HepG2 (cell line): ENCODE data around the gene ATG16L2. TPM values are rescaled to one million over a fixed set of nuclear protein-coding genes. Genes with fewer than 3 reads are reported as not detected.

Source experiments
- CAMTA2 ChIP-seq: sonication (generic); formaldehyde crosslinking; IDR thresholded peaks from 2 replicates; pipeline ENCODE4 v1.4.0; 2020; ENCODE audit warnings: mild to moderate bottlenecking, missing genetic modification reagents, borderline replicate concordance
- HDAC6 ChIP-seq: fragments of 200-600 bp; sonication (generic); IDR thresholded peaks from 2 replicates; pipeline ENCODE4 v1.7.0; 2017; ENCODE audit warnings: mild to moderate bottlenecking, antibody characterized with exemption, low read length, low read depth
- HHEX ChIP-seq: IDR thresholded peaks from 2 replicates; pipeline ENCODE4 v1.6.1; 2016; ENCODE audit warnings: control low read depth
- HIVEP1 ChIP-seq: sonication (generic); formaldehyde crosslinking; IDR thresholded peaks from 2 replicates; pipeline ENCODE4 v1.4.0; 2020; ENCODE audit warnings: mild to moderate bottlenecking, missing genetic modification reagents
- JUNB ChIP-seq: sonication (generic); formaldehyde crosslinking; IDR thresholded peaks from 2 replicates; pipeline ENCODE4 v1.8.0; 2022; ENCODE audit warnings: missing genetic modification reagents, mild to moderate bottlenecking, borderline replicate concordance
- KDM5A ChIP-seq: fragments of 200-600 bp; sonication (generic); IDR thresholded peaks from 2 replicates; pipeline ENCODE4 v1.7.0; 2018; ENCODE audit warnings: antibody characterized with exemption, mild to moderate bottlenecking, low read length, borderline replicate concordance
- KDM6A ChIP-seq: IDR thresholded peaks from 2 replicates; pipeline ENCODE4 v1.6.1; 2016; ENCODE audit warnings: low read depth
- MYC ChIP-seq: sonication (generic); formaldehyde crosslinking; IDR thresholded peaks from 2 replicates; pipeline ENCODE4 v1.9.0; 2021; ENCODE audit warnings: missing genetic modification reagents, borderline replicate concordance
- NCOA5 ChIP-seq: sonication (generic); formaldehyde crosslinking; IDR thresholded peaks from 2 replicates; pipeline ENCODE4 v1.4.0; 2020; ENCODE audit warnings: missing genetic modification reagents
- NFE2L2 ChIP-seq: fragments of 150-350 bp; IDR thresholded peaks from 2 replicates; pipeline ENCODE4 v1.6.1; 2014; ENCODE audit warnings: low read length
- NFIC ChIP-seq: IDR thresholded peaks from 2 replicates; pipeline ENCODE4 v1.6.1; 2012; ENCODE audit warnings: mild to moderate bottlenecking, low read length, inconsistent platforms
- SETDB1 ChIP-seq: sonication (generic); formaldehyde crosslinking; IDR thresholded peaks from 2 replicates; pipeline ENCODE4 v1.5.1; 2020; ENCODE audit warnings: missing genetic modification reagents, mild to moderate bottlenecking, borderline replicate concordance
- SNRNP70 ChIP-seq: fragments of 200-400 bp; formaldehyde crosslinking; IDR thresholded peaks from 2 replicates; pipeline ENCODE4 v1.6.1; 2017; ENCODE audit warnings: mild to moderate bottlenecking, low read depth, low read length, moderate library complexity
- SP2 ChIP-seq: sonication (generic); formaldehyde crosslinking; IDR thresholded peaks from 2 replicates; pipeline ENCODE4 v1.5.1; 2020; ENCODE audit warnings: mild to moderate bottlenecking, missing genetic modification reagents
- SSRP1 ChIP-seq: IDR thresholded peaks from 2 replicates; pipeline ENCODE4 v1.6.1; 2016; ENCODE audit warnings: control low read depth
- TOE1 ChIP-seq: sonication (generic); formaldehyde crosslinking; IDR thresholded peaks from 2 replicates; pipeline ENCODE4 v1.4.0; 2020; ENCODE audit warnings: mild to moderate bottlenecking, missing genetic modification reagents
- XRCC5 ChIP-seq: fragments of 200-400 bp; formaldehyde crosslinking; optimal IDR thresholded peaks from 2 replicates; pipeline ENCODE3; 2017; ENCODE audit warnings: mild to moderate bottlenecking, low read length
- ZBTB7B ChIP-seq: sonication (generic); formaldehyde crosslinking; IDR thresholded peaks from 2 replicates; pipeline ENCODE4 v1.4.0; 2020; ENCODE audit warnings: missing genetic modification reagents
- ZNF274 ChIP-seq: sonication (generic); formaldehyde crosslinking; IDR thresholded peaks from 2 replicates; pipeline ENCODE4 v1.5.1; 2020; ENCODE audit warnings: mild to moderate bottlenecking, missing genetic modification reagents
- ZNF441 ChIP-seq: sonication (generic); formaldehyde crosslinking; IDR thresholded peaks from 2 replicates; pipeline ENCODE4 v1.7.0; 2021; ENCODE audit warnings: missing genetic modification reagents, borderline replicate concordance
- ZNF446 ChIP-seq: sonication (generic); formaldehyde crosslinking; IDR thresholded peaks from 2 replicates; pipeline ENCODE4 v1.5.0; 2020; ENCODE audit warnings: mild to moderate bottlenecking, missing genetic modification reagents
- ZNF543 ChIP-seq: sonication (generic); formaldehyde crosslinking; IDR thresholded peaks from 2 replicates; pipeline ENCODE4 v1.4.0; 2020; ENCODE audit warnings: mild to moderate bottlenecking, missing genetic modification reagents
- ZNF577 ChIP-seq: sonication (generic); formaldehyde crosslinking; IDR thresholded peaks from 2 replicates; pipeline ENCODE4 v1.4.0; 2020; ENCODE audit warnings: mild to moderate bottlenecking, low read depth, missing genetic modification reagents, borderline replicate concordance
- ZNF660 ChIP-seq: sonication (generic); formaldehyde crosslinking; IDR thresholded peaks from 2 replicates; pipeline ENCODE4 v1.5.1; 2020; ENCODE audit warnings: mild to moderate bottlenecking, low read depth, missing genetic modification reagents, borderline replicate concordance
- ZNF674 ChIP-seq: sonication (generic); formaldehyde crosslinking; IDR thresholded peaks from 2 replicates; pipeline ENCODE4 v1.5.0; 2020; ENCODE audit warnings: low read depth, mild to moderate bottlenecking, missing genetic modification reagents
- ZNF709 ChIP-seq: sonication (generic); formaldehyde crosslinking; IDR thresholded peaks from 2 replicates; pipeline ENCODE4 v1.5.0; 2020; ENCODE audit warnings: mild to moderate bottlenecking, missing genetic modification reagents
- ZNF720 ChIP-seq: sonication (generic); formaldehyde crosslinking; IDR thresholded peaks from 2 replicates; pipeline ENCODE4 v1.4.0; 2020; ENCODE audit warnings: missing genetic modification reagents
- ZSCAN20 ChIP-seq: sonication (generic); formaldehyde crosslinking; IDR thresholded peaks from 2 replicates; pipeline ENCODE4 v1.4.0; 2020; ENCODE audit warnings: missing genetic modification reagents, mild to moderate bottlenecking, borderline replicate concordance
- polyA plus RNA-seq, 8 experiments: library from polyadenylated mRNA; depleted of rRNA in 3 of 8; stranded (reverse) in 7 of 8; unstranded in 1 of 8; fragments of >200 nt; fragmentation: Illumina TruSeq in 4 of 8; extraction: Trizol in 4 of 8; gene quantifications; 2 replicates each; pipeline versions ENCODE4 v1.2.1 to v1.2.3, GENCODE V29; 2011 to 2016; ENCODE audit warnings: low read depth in 4 of 8, missing spikeins in 1 of 8, mixed read lengths in 1 of 8; ENCODE audit not compliant: insufficient read depth in 1 of 8
- total RNA-seq, 5 experiments: library from RNA; depleted of rRNA; stranded (reverse); fragments of >200 nt; fragmentation: Illumina TruSeq; extraction: Trizol; gene quantifications; 2 replicates each; pipeline ENCODE4 v1.2.3, GENCODE V29; 2016; ENCODE audit warnings: low read depth in 1 of 5
- TF ChIP-seq, protein P1 (sequence below): sonication (generic); formaldehyde crosslinking; IDR thresholded peaks from 2 replicates; pipeline ENCODE4 v1.8.0; 2022; ENCODE audit warnings: mild to moderate bottlenecking, missing genetic modification reagents, moderate library complexity
- TF ChIP-seq, protein P2 (sequence below): sonication (generic); formaldehyde crosslinking; IDR thresholded peaks from 2 replicates; pipeline ENCODE4 v1.4.0; 2020; ENCODE audit warnings: mild to moderate bottlenecking, missing genetic modification reagents
- TF ChIP-seq, protein P3 (sequence below): sonication (generic); formaldehyde crosslinking; IDR thresholded peaks from 2 replicates; pipeline ENCODE4 v1.4.0; 2020; ENCODE audit warnings: mild to moderate bottlenecking, missing genetic modification reagents, borderline replicate concordance

Gene ATG16L2
- total and polyA plus RNA-seq, 2 of the 13 experiments (the other 11 are each of a cell fraction or from before 2014, with no cell fraction given): 6.2 to 14.8 TPM

DNA sequence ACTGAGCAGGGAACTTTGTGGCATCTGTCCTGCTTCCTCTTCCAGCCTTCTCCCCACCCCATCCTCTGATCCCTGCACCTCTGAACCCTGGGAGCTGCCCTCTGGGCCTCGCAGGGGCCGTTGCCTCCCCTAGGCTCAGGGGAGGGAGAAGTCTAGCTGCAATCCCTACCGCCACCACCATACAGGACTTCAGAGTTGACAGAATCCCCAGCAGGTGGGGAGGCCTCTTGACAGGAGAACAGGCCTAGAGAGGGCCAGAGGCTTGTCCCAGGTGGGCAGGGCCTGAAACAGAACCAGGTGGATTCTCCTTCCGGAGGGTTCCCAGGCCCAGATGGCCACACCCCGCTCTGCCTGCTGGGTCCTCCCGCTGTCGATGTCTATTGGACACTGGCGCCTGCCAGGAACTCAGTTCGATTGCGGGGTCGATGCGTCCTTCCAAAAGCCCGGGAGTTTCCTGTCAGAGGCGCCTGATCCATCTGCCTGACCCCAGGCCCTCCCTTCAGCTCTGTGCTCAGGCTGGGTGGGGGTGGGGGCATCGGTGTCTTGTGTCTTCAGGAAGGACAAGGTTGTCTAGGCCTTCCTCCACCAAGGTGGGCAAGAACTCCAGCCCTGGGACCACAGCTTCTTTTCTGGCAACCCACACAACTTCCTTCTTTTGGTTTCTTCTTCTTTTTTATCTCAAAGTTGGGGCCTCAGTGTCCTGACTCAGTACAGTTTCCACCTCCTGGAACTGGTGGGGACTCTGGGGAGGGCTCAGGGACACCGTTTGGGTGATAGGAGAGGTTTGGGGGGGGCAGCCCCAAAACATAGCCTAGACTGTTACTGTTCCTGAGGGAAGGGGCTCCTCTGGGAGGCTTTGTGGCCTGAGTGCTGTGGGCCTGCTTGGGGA is 26.8 kb upstream of the ATG16L2 start (continued):
- TF ChIP-seq ZNF543 (CRISPR knock-in tag): peak; percentile 88; the same call in 1 of the 2 replicates
- TF ChIP-seq, protein P1, sequence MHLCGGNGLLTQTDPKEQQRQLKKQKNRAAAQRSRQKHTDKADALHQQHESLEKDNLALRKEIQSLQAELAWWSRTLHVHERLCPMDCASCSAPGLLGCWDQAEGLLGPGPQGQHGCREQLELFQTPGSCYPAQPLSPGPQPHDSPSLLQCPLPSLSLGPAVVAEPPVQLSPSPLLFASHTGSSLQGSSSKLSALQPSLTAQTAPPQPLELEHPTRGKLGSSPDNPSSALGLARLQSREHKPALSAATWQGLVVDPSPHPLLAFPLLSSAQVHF (CRISPR knock-in tag): no peak
- TF ChIP-seq KDM5A: no peak
- TF ChIP-seq HIVEP1 (CRISPR knock-in tag): peak; percentile 80
- peak; percentile 80 for TF ChIP-seq SP2 (CRISPR knock-in tag)
- TF ChIP-seq KDM6A (CRISPR knock-in tag): no peak; the same call in 1 of the 2 replicates
- TF ChIP-seq ZNF660 (CRISPR knock-in tag): no peak
- no peak for TF ChIP-seq CAMTA2
- TF ChIP-seq ZNF274 (CRISPR knock-in tag): 0 out of 2 replicates have a peak, but pooled peaks have one; percentile 72
- TF ChIP-seq MYC (CRISPR knock-in tag): no peak; the same call in 1 of the 2 replicates
- no peak for TF ChIP-seq SETDB1 (CRISPR knock-in tag)
- no peak for TF ChIP-seq ZSCAN20 (CRISPR knock-in tag)
- TF ChIP-seq JUNB (CRISPR knock-in tag): no peak
- TF ChIP-seq ZNF720 (CRISPR knock-in tag): no peak
- no peak for TF ChIP-seq ZNF577 (CRISPR knock-in tag)
- no peak for TF ChIP-seq SSRP1 (CRISPR knock-in tag)
- TF ChIP-seq XRCC5: peak; percentile 97
- TF ChIP-seq ZBTB7B (CRISPR knock-in tag): peak; percentile 88
- TF ChIP-seq, protein P2, sequence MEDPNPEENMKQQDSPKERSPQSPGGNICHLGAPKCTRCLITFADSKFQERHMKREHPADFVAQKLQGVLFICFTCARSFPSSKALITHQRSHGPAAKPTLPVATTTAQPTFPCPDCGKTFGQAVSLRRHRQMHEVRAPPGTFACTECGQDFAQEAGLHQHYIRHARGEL (CRISPR knock-in tag): no peak
- no peak for TF ChIP-seq SNRNP70
- TF ChIP-seq ZNF446 (CRISPR knock-in tag): no peak
- TF ChIP-seq, protein P3, sequence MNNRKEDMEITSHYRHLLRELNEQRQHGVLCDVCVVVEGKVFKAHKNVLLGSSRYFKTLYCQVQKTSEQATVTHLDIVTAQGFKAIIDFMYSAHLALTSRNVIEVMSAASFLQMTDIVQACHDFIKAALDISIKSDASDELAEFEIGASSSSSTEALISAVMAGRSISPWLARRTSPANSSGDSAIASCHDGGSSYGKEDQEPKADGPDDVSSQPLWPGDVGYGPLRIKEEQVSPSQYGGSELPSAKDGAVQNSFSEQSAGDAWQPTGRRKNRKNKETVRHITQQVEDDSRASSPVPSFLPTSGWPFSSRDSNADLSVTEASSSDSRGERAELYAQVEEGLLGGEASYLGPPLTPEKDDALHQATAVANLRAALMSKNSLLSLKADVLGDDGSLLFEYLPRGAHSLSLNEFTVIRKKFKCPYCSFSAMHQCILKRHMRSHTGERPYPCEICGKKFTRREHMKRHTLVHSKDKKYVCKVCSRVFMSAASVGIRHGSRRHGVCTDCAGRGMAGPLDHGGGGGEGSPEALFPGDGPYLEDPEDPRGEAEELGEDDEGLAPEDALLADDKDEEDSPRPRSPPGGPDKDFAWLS (CRISPR knock-in tag): peak; percentile 84; the same call in 1 of the 2 replicates
- no peak for TF ChIP-seq NFIC
- no peak for TF ChIP-seq ZNF709 (CRISPR knock-in tag)
- TF ChIP-seq ZNF441: no peak; the same call in 1 of the 2 replicates
- no peak for TF ChIP-seq NFE2L2
- TF ChIP-seq ZNF674: no peak
- TF ChIP-seq HHEX (CRISPR knock-in tag): no peak
- TF ChIP-seq HDAC6: no peak
- no peak for TF ChIP-seq NCOA5 (CRISPR knock-in tag)
- no peak for TF ChIP-seq TOE1 (CRISPR knock-in tag)
